GM10266 (cell line): Measurements from ENCODE around the gene MEF2D.

ENCODE experiments used
- DNase-seq: peaks from one replicate; pipeline ENCODE4 v3.0.0; 2012; ENCODE audit errors: extremely low spot score
- TF ChIP-seq, protein P1 (sequence below): IDR thresholded peaks from 2 replicates; pipeline ENCODE4 v1.5.1; 2012; ENCODE audit warnings: mild to moderate bottlenecking, low read depth; ENCODE audit not compliant: control insufficient read depth, insufficient read depth; ENCODE audit errors: missing control alignments

MEF2D gene

DNA sequence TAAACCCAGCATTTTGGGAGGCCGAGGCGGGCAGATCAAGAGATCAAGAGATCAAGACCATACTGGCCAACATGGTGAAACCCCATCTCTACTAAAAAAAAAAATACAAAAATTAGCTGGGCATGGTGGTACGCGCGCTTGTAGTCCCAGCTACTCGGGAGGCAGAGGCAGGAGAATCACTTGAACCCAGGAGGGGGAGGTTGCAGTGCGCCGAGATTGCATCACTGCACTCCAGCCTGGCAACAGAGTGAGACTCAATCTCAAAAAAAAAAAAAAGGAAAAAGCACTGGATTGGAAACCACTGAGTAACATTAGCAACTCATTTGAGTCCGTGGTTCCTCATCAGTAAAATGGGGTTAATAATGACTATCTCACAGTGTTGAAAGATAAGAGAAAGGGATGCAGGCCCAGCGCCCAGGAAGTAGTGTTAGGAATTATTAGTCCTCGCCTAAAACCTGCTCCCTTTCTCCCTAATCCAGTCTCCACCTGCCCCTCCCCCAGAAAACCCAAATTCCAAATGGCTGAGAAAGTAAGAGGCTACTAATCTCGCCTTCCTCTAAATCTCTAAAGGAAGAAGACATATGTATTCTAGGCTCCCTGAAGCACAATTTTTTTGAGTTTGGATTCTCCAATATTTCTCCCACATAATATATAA is 82.0 kb downstream of the MEF2D start:
- no peak for DNase-seq
- TF ChIP-seq, protein P1, sequence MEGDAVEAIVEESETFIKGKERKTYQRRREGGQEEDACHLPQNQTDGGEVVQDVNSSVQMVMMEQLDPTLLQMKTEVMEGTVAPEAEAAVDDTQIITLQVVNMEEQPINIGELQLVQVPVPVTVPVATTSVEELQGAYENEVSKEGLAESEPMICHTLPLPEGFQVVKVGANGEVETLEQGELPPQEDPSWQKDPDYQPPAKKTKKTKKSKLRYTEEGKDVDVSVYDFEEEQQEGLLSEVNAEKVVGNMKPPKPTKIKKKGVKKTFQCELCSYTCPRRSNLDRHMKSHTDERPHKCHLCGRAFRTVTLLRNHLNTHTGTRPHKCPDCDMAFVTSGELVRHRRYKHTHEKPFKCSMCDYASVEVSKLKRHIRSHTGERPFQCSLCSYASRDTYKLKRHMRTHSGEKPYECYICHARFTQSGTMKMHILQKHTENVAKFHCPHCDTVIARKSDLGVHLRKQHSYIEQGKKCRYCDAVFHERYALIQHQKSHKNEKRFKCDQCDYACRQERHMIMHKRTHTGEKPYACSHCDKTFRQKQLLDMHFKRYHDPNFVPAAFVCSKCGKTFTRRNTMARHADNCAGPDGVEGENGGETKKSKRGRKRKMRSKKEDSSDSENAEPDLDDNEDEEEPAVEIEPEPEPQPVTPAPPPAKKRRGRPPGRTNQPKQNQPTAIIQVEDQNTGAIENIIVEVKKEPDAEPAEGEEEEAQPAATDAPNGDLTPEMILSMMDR, result no peak

DNA sequence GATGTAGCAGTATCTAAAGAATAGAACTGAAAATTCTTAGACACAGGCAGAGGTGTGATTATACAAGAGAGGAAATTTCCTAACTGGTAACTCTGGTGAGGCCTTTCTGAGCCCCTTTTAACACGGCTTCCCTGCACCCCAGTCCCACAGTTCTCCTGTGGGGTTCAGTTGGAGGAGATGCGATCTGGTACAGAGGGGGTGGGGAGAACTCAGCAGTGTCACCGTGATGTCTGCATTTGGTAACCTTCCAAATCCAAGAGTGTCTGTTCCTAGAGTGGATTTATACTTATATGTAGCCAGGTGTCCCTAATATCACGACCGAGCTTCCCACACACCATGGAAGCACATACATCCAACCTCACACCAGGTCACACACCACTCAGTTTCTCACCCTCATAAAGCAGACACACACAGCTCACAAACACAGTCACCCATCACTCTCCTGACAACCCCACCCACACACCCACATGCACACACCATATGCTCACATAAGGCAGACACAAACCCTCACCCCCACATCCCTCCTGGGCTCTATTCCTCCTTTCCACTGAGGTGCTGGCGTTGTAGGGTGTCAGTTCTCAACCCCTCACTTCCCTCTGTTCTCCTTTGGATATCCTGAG is 83.1 kb downstream of the MEF2D start:
- DNase-seq, result no peak
- TF ChIP-seq, protein P1, result no peak

DNA sequence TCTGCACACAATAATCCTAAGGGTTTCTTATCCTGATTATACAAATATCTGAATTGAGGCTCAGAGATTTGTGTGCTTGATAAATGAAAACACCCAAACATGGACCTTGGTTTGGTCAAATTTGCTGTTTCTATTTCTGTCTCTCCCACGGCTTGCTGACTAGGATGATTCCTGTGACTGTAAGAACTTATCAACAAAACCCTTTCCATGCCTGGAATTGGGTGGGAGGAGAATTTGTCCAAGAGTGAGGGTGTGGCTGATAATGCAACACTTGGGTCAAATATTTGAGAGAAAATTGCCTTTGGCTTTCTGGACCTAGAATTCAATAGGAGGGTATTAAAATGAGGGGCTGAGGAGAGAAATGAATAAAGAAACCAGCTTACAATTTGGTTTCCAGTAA is 83.6 kb downstream of the MEF2D start:
- TF ChIP-seq, protein P1, result no peak
- DNase-seq, result no peak

DNA sequence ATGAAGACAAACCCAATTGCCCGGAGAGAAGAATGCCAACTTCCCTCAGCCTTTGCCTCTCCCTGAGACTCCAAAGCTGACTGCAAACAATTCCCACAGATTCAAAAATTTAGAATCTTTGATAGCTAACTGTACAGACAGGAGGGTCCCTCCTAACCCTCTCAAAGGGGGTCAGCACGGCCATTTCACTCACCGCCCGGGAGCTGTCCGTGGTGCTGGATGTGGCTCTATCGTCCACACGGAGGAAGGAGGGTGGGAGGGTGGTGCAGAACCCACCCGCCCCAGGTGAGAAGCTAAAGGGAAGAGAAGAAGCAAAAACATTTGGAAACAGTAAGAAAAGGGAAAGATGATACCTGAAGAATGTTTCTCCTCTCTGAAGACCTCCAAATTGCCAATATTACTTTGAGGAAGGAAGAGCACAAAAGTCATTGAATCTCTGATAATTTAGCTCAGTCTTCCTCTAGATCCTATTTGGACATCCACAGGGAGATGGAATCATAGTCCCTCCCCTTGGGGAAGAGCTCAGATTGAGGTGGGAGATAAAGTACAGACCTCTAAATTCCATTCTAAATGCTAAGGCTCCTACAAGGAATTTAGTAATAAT is 86.0 kb downstream of the MEF2D start:
- TF ChIP-seq, protein P1, result no peak
- DNase-seq, result no peak
